GM21786 (cell line): ENCODE results near the gene CXXC1.
"Not testable (repeated sequence)": the region's sequence is repeated elsewhere in the genome, so short reads cannot be mapped to it uniquely, and the experiment has no call there.

Experiments used
- ATAC-seq: cut with Tn5 transposase; IDR thresholded peaks from one replicate; pipeline ENCODE4 v1.9.1; 2021; ENCODE audit not compliant: unreplicated experiment

The CXXC1 gene

DNA sequence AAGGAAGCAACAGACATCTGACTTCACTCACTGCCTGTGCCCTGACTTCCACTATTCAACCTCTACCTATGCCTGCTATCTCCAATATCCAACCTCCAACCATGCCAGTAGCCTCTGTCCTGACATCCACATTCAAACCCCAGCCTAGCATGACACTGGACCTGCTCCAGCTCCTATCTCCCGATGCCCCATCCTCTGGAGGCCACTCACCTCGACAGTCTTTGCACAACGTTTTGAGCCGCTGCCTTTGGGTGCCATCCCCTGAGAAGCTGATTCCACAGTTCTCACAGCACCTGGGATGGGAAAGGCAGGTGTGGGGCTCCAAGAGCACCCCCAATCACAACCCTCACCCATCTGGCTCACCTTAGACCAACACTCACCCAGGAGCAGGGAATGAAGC, 11.0 kb downstream of the CXXC1 start:
- ATAC-seq, result no peak

- ATAC-seq, result no peak
Measured at GRCh38 chr18:50275503-50276036, 11.9 kb downstream of the CXXC1 start.

- ATAC-seq, result no peak
Measured at GRCh38 chr18:50274941-50275340, 12.6 kb downstream of the CXXC1 start.

DNA sequence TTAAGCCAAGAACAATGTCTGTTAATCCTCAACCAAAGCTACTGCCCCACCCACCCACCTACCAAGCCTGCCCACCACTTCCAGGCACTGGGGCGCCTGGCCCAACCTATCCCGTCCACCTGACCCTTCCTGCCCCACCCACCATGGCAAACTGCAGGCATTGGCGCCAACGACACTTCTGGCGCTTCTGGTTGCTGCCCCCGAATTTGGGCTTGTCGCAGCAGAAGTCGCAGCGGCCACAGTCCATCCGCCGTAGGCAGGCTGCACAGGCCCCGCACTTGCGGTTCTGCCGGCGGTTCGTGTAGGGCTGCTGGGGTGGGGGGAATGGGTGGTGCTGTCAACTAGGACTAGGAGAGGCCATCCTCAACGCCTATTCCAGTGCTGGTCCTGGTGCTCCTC, 13.4 kb downstream of the CXXC1 start:
- ATAC-seq, result no peak

DNA sequence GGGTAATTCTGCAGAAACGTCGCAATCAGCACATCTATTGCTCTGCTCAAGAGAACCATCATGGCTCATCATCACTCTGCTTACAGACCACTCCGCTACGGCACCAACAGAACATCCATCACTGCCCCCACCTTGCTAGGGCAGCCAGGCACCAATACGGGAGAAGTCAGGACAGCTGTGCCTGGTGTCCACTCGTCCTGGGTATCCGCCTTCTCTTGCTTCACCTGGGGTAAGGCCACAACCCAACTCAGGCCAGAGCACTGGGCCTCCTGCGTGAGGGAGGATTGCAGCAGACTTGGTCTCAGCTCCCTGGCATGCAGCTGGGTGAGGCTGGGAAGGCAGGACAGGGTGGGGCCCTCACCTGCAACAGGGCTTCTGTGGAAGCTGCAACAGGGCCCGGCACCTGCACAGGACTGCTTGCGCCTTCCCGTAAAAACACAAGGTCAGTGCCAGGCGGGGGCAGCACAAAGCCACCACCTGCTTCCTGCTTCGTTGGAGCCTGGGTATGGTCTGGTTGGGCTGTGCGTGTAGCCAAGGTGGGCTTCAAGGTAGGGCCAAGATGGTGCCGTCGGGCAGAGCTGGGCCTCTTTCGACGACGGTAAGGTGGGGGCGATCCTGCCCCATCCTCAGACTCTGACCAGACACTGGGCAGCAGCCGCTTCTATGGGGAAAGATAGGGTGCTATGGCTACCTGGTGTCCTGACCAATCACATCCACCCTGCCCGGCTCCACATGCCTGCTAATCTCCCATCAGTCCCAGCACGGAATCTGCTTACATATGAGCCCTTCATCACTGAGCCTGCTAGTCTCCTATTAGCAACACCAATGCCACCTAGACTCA, 14.1 kb downstream of the CXXC1 start:
- no peak for ATAC-seq

DNA sequence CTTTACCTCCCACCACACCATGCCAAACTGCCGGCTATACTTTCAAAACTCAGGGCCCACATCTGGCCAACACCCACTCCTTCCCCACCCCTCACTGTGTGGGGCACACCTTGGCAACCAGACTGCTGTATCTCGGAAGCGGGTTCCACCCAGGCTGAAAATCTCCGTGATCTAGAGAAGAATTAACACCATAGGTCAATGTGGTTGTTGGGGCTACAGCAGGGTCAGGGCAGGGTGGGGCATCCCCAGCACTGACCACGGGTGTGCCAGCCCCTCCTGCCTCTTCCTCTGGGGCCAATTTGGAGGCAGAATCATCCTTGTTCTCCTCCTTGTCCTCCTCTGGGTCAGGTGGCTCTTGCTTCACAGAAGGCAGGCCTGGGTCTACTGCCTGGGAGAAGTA, 14.9 kb downstream of the CXXC1 start:
- no peak for ATAC-seq

- ATAC-seq, result peak; percentile 69
Measured at GRCh38 chr18:50268022-50268747, 19.3 kb downstream of the CXXC1 start.

DNA sequence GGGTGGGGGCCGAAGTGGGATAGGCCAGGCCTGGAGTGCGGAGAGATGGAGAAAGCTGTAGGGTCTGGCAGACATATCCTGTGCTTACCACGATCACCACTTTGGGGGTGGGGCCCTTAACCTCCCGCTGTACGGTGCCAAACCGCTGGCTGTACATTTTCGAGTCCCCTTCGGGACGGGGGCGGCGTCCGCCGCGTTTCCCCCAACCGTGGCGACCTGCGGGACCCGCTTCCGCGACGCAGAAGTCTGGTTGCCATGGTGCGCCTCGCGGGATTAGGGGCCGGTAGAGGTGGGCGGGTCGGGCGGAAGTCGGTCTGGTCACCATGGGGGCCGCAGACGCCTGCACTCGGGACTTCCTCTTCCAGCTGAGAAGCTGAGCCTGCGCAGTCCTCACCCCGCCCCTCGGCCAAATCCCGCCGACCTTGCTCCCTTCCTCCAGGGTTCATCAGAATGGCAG, 21.2 kb downstream of the CXXC1 start, which contains the start of gene CFAP53:
TSS of gene CFAP53 (minus strand) at position 248 of the 457 bp plus-strand sequence. CDS start at position 157, 91 bp downstream.
- peak; percentile 79 for ATAC-seq

- ATAC-seq, result no peak
Measured at GRCh38 chr18:50262977-50263376, 24.5 kb downstream of the CXXC1 start.

DNA sequence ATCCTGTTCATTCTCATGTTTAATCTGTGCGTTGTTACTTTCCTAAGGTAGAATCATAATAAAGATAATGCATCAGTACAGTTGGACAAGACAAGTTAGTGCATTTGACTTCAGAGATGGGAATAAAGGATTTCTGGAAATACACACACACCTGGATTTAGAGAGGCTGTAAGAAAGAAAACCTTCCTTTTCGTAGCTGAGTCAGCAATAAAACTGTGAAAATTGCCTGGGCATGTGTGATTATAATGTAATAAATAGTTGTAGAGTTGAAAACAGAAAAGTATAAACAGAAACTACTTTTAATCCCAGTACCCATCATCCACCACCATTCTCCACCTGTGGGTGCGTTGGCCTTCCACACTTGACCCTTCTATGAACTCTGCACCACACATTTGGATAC, 36.6 kb downstream of the CXXC1 start:
- no peak for ATAC-seq

GRCh38 chr18:50249576-50249975, 37.9 kb downstream of the CXXC1 start:
- no peak for ATAC-seq

GRCh38 chr18:50247561-50247960, 39.9 kb downstream of the CXXC1 start:
- no peak for ATAC-seq

GRCh38 chr18:50241768-50242167, 45.7 kb downstream of the CXXC1 start:
- ATAC-seq, result not testable (repeated sequence)

- no peak for ATAC-seq
Measured at GRCh38 chr18:50240080-50240563, 47.4 kb downstream of the CXXC1 start.

DNA sequence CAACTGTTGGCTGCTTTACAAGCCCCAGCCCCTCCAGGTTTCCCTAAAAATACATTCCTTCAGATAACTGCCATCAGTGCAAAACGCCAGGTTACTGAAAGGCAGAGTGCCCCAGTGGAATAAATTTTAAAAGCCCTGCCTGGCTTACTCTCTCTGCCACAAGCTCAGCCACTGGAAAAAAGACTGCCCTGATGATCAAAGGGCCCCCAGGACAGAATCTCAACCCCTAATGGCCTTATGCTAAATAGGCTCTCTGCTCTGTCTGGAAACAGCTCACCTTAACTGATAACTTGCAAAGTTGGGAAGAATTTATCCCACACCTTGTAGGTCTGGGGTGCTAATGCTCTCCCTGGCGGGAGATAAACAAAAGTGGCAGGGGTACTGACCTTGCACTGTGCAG, 55.1 kb downstream of the CXXC1 start:
- no peak for ATAC-seq
